ENCODE measurements around the gene CDH8.

The CDH8 gene

GRCh38 chr16:61948414-61948813 is 87.8 kb downstream of the CDH8 start:
- H3K27ac ChIP-seq (ENCODE audit: poor library complexity, severe bottlenecking): no peak overlapping the region
- TF ChIP-seq CTCF (IDR thresholded peaks at IDR 0.05; ENCODE audit: poor library complexity, severe bottlenecking): no peak
- no peaks in the 10 kb centered on the region for H3K9me3 ChIP-seq (ENCODE audit: severe bottlenecking)
- no peaks in the 10 kb centered on the region for H3K36me3 ChIP-seq (ENCODE audit: low read depth)
- no peaks in the 10 kb centered on the region for H3K4me1 ChIP-seq (ENCODE audit: insufficient read depth, poor library complexity, severe bottlenecking)
- ATAC-seq (ENCODE audit: low read depth): no peak
- no peak for DNase-seq (ENCODE audit: low spot score)
- H3K27me3 ChIP-seq (ENCODE audit: insufficient read depth, poor library complexity, severe bottlenecking): peaks cover 3% of the 10 kb centered on the region
- no peak overlapping the region for H3K4me3 ChIP-seq (ENCODE audit: severe bottlenecking)

GRCh38 chr16:61946019-61946418 is 90.2 kb downstream of the CDH8 start:
- H3K36me3 ChIP-seq (ENCODE audit: low read depth): no peaks in the 10 kb centered on the region
- no peak for TF ChIP-seq CTCF (IDR thresholded peaks at IDR 0.05; ENCODE audit: poor library complexity, severe bottlenecking)
- no peaks in the 10 kb centered on the region for H3K4me1 ChIP-seq (ENCODE audit: insufficient read depth, poor library complexity, severe bottlenecking)
- no peak overlapping the region for H3K27ac ChIP-seq (ENCODE audit: poor library complexity, severe bottlenecking)
- no peak overlapping the region for H3K4me3 ChIP-seq (ENCODE audit: severe bottlenecking)
- H3K27me3 ChIP-seq (ENCODE audit: insufficient read depth, poor library complexity, severe bottlenecking): peaks cover 3% of the 10 kb centered on the region
- DNase-seq (ENCODE audit: low spot score) (no peak), ATAC-seq (ENCODE audit: low read depth) (no peak)
- H3K9me3 ChIP-seq (ENCODE audit: severe bottlenecking): no peaks in the 10 kb centered on the region

- no peak overlapping the region for H3K4me3 ChIP-seq (ENCODE audit: severe bottlenecking)
- peaks cover 3% of the 10 kb centered on the region for H3K27me3 ChIP-seq (ENCODE audit: insufficient read depth, poor library complexity, severe bottlenecking)
- no peak for TF ChIP-seq CTCF (IDR thresholded peaks at IDR 0.05; ENCODE audit: poor library complexity, severe bottlenecking)
- ATAC-seq (ENCODE audit: low read depth) (no peak), DNase-seq (ENCODE audit: low spot score) (no peak)
- no peaks in the 10 kb centered on the region for H3K9me3 ChIP-seq (ENCODE audit: severe bottlenecking)
- H3K4me1 ChIP-seq (ENCODE audit: insufficient read depth, poor library complexity, severe bottlenecking): no peaks in the 10 kb centered on the region
- no peak overlapping the region for H3K27ac ChIP-seq (ENCODE audit: poor library complexity, severe bottlenecking)
- H3K36me3 ChIP-seq (ENCODE audit: low read depth): no peaks in the 10 kb centered on the region
Observed at GRCh38 chr16:61945511-61945910, 90.7 kb downstream of the CDH8 start.

- no peak for TF ChIP-seq CTCF (IDR thresholded peaks at IDR 0.05; ENCODE audit: poor library complexity, severe bottlenecking)
- DNase-seq (ENCODE audit: low spot score) (no peak), ATAC-seq (ENCODE audit: low read depth) (no peak)
Observed at GRCh38 chr16:61944004-61944403, 92.2 kb downstream of the CDH8 start.

GRCh38 chr16:61940611-61941010 is 95.6 kb downstream of the CDH8 start:
- ATAC-seq (ENCODE audit: low read depth) (no peak), DNase-seq (ENCODE audit: low spot score) (no peak)
- no peaks in the 10 kb centered on the region for H3K36me3 ChIP-seq (ENCODE audit: low read depth)
- peaks cover 5% of the 10 kb centered on the region for H3K27me3 ChIP-seq (ENCODE audit: insufficient read depth, poor library complexity, severe bottlenecking)
- no peak overlapping the region for H3K4me3 ChIP-seq (ENCODE audit: severe bottlenecking)
- H3K27ac ChIP-seq (ENCODE audit: poor library complexity, severe bottlenecking): no peak overlapping the region
- H3K9me3 ChIP-seq (ENCODE audit: severe bottlenecking): no peaks in the 10 kb centered on the region
- TF ChIP-seq CTCF (IDR thresholded peaks at IDR 0.05; ENCODE audit: poor library complexity, severe bottlenecking): no peak
- no peaks in the 10 kb centered on the region for H3K4me1 ChIP-seq (ENCODE audit: insufficient read depth, poor library complexity, severe bottlenecking)

More at GRCh38 chr16:61944004-61944403, 92.2 kb downstream of the CDH8 start:
- Histone ChIP-seq H3K4me1 (ENCODE audit: insufficient read depth, poor library complexity, severe bottlenecking) (no peaks in the 10 kb centered on the region), H3K9me3 (ENCODE audit: severe bottlenecking) (no peaks in the 10 kb centered on the region), H3K27ac (ENCODE audit: poor library complexity, severe bottlenecking) (no peak overlapping the region), H3K36me3 (ENCODE audit: low read depth) (no peaks in the 10 kb centered on the region), H3K4me3 (ENCODE audit: severe bottlenecking) (no peak overlapping the region), H3K27me3 (ENCODE audit: insufficient read depth, poor library complexity, severe bottlenecking) (peaks cover 3% of the 10 kb centered on the region)

Data from RWPE2 (cell line).